B cell (primary cell): Measurements from ENCODE around the gene OR52N4. TPM values are rescaled to one million over a fixed set of nuclear protein-coding genes. Genes with fewer than 3 reads are reported as not detected.
A peak's percentile ranks its signal among the peaks of the same experiment; 100 is the strongest.

Experiments used
- ATAC-seq: fragments of 200-7000 bp; cut with Tn5 transposase; one replicate; pipeline ENCODE4 v1.10.0; 2021; ENCODE audit warnings: low read depth, mild to moderate bottlenecking, moderate number of reproducible peaks, moderate library complexity
- CTCF ChIA-PET: fragments of 350-600 bp; sonication (Branson Sonifier 250); formaldehyde crosslinking; loops from one replicate; lab custom pipeline; 2021; ENCODE audit warnings: antibody characterized with exemption, inconsistent platforms; lab: Charles Lee
- POLR2A ChIA-PET: fragments of 350-600 bp; sonication (Branson Sonifier 250); formaldehyde crosslinking; loops from one replicate; lab custom pipeline; 2021; ENCODE audit warnings: antibody characterized with exemption; lab: Charles Lee
- DNase-seq: peaks from one replicate; pipeline ENCODE4 v3.0.0; 2013
- H2AFZ ChIP-seq: 2 replicates; pipeline ENCODE4 v1.6.1; 2012; ENCODE audit warnings: mild to moderate bottlenecking, low read depth, low read length; ENCODE audit not compliant: insufficient read depth, poor library complexity, severe bottlenecking
- H3K27ac ChIP-seq, 2 donors: 1 replicate in 1 of 2; 2 replicates in 1 of 2; pipeline ENCODE4 v1.5.1; 2012 to 2013; ENCODE audit warnings: low read length in 2 of 2, mild to moderate bottlenecking in 2 of 2, moderate library complexity in 1 of 2
- H3K27me3 ChIP-seq, 4 experiments: fragments of 200-600 bp in 1 of 4; sonication (generic) in 1 of 4; replicated peaks in 1 of 4; 1 replicate in 2 of 4; 2 replicates in 2 of 4; pipeline versions ENCODE4 v1.6.1 to v1.7.0; 2013 to 2016; ENCODE audit warnings: low read length in 3 of 4, mild to moderate bottlenecking in 2 of 4, mixed read lengths in 1 of 4, moderate library complexity in 1 of 4; ENCODE audit not compliant: insufficient read depth in 4 of 4, control insufficient read depth in 3 of 4; ENCODE audit errors: control extremely low read depth in 1 of 4
- H3K36me3 ChIP-seq, 2 experiments: replicated peaks in 1 of 2; 1 replicate in 1 of 2; 2 replicates in 1 of 2; pipeline versions ENCODE4 v1.6.1 to v1.7.1; 2013; ENCODE audit warnings: low read length in 1 of 2; ENCODE audit not compliant: insufficient read depth in 2 of 2, control insufficient read depth in 1 of 2; ENCODE audit errors: control extremely low read depth in 1 of 2, extremely low read depth in 1 of 2
- H3K4me1 ChIP-seq, 2 donors: fragments of 200-600 bp in 1 of 2; sonication (generic) in 1 of 2; 1 replicate in 1 of 2; 2 replicates in 1 of 2; pipeline versions ENCODE4 v1.5.1 to v1.6.1; 2013 to 2017; ENCODE audit warnings: low read length in 2 of 2; ENCODE audit not compliant: control insufficient read depth in 2 of 2, insufficient read depth in 2 of 2
- H3K4me2 ChIP-seq: replicated peaks from 2 replicates; pipeline ENCODE3; 2012; ENCODE audit warnings: mild to moderate bottlenecking, low read depth, low read length; ENCODE audit not compliant: poor library complexity, severe bottlenecking
- H3K4me3 ChIP-seq, 5 experiments: fragments of 200-600 bp in 1 of 5; sonication (generic) in 1 of 5; 1 replicate in 3 of 5; 2 replicates in 2 of 5; pipeline versions ENCODE4 v1.5.1 to v1.7.0; 2011 to 2016; ENCODE audit warnings: low read length in 4 of 5, mild to moderate bottlenecking in 4 of 5, low read depth in 2 of 5, control low read depth in 1 of 5, moderate library complexity in 1 of 5; ENCODE audit not compliant: insufficient read depth in 1 of 5; ENCODE audit errors: control extremely low read depth in 1 of 5, extremely low read depth in 1 of 5
- H3K79me2 ChIP-seq: fragments of 200-600 bp; sonication (generic); one replicate; pipeline ENCODE4 v1.6.0; 2016; ENCODE audit warnings: low read length; ENCODE audit not compliant: control insufficient read depth, insufficient read depth
- H3K9ac ChIP-seq: fragments of 200-600 bp; sonication (generic); 2 replicates; pipeline ENCODE4 v1.6.1; 2017; ENCODE audit warnings: mild to moderate bottlenecking, low read length, moderate library complexity
- H3K9me3 ChIP-seq, 3 donors: one replicate each; pipeline versions ENCODE4 v1.6.1 to v1.7.1; 2013; ENCODE audit warnings: low read length in 2 of 3; ENCODE audit not compliant: control insufficient read depth in 2 of 3, insufficient read depth in 1 of 3; ENCODE audit errors: control extremely low read depth in 1 of 3
- H4K20me1 ChIP-seq: 2 replicates; pipeline ENCODE4 v1.6.0; 2012; ENCODE audit warnings: mild to moderate bottlenecking, low read length; ENCODE audit not compliant: insufficient read depth, control insufficient read depth, poor library complexity, severe bottlenecking
- H3K27ac Mint-ChIP-seq: one replicate; pipeline ENCODE4 v1.8.0; 2021; ENCODE audit warnings: mixed read lengths
- H3K27me3 Mint-ChIP-seq: one replicate; pipeline ENCODE4 v1.8.0; 2021; ENCODE audit warnings: mixed read lengths
- H3K4me1 Mint-ChIP-seq: one replicate; pipeline ENCODE4 v1.8.0; 2021; ENCODE audit warnings: mixed read lengths
- H3K4me3 Mint-ChIP-seq: one replicate; pipeline ENCODE4 v1.8.0; 2021; ENCODE audit warnings: mixed read lengths
- H3K9me3 Mint-ChIP-seq: one replicate; pipeline ENCODE4 v1.8.0; 2022; ENCODE audit warnings: mixed read lengths; ENCODE audit not compliant: insufficient read depth
- CTCF ChIP-seq: fragments of 200-600 bp; IDR thresholded peaks from one replicate; pipeline ENCODE4 v1.8.0; 2022; ENCODE audit warnings: antibody characterized with exemption, mild to moderate bottlenecking
- EZH2 ChIP-seq: IDR thresholded peaks from 2 replicates; pipeline ENCODE4 v1.6.1; 2012; ENCODE audit warnings: borderline replicate concordance, low read depth, mild to moderate bottlenecking, moderate library complexity, low read length; ENCODE audit not compliant: insufficient read depth, poor library complexity, severe bottlenecking
- WGBS: methylation state at CpG from one replicate; pipeline ENCODE4 v1.1.5; 2013; ENCODE audit warnings: missing lambda C conversion rate; ENCODE audit not compliant: insufficient coverage; 5-methylcytosine and 5-hydroxymethylcytosine counted together
- intact Hi-C: fragments of 100-400 bp; cut with micrococcal nuclease; formaldehyde crosslinking; loops from one replicate; pipeline ENCODE4 v1.10.0; 2022
- polyA minus RNA-seq: library from RNA; depleted of rRNA, polyadenylated mRNA; stranded (reverse); fragments of >200 nt; gene quantifications from 2 replicates; pipeline ENCODE4 v1.2.3, GENCODE V29; 2012
- polyA plus RNA-seq: library from polyadenylated mRNA; depleted of rRNA; stranded (reverse); fragments of >200 nt; gene quantifications from 2 replicates; pipeline ENCODE4 v1.2.3, GENCODE V29; 2012
- total RNA-seq, 2 donors: library from RNA; stranded (reverse); fragments of 120-200 nt in 1 of 2; gene quantifications; 1 replicate in 1 of 2; 2 replicates in 1 of 2; pipeline versions ENCODE4 v1.2.3 to v1.2.4, GENCODE V29; 2013 to 2022

Gene OR52N4
- 2.1 TPM in 2 replicates for total RNA-seq
- 2.9 TPM for total RNA-seq (2013)
- 10.3 and 12.2 TPM in 2 replicates for polyA plus RNA-seq
- 2.7 and 3.6 TPM in 2 replicates for polyA minus RNA-seq

GRCh38 chr11:5753943-5754342, at the start of gene OR52N4:
OR52N4 (plus strand) TSS chr11:5754243; CDS start chr11:5754741, 498 bp downstream.
- Mint-ChIP-seq H3K9me3 (no peaks in the 10 kb centered on the region), H3K4me1 (no peaks in the 10 kb centered on the region), H3K4me3 (no peak within 1 kb of the TSS), H3K27ac (no peak within 1 kb of the TSS), H3K27me3 (no peaks in the 10 kb centered on the region)
- no peak within 1 kb of the TSS for H3K4me3 ChIP-seq
- H3K79me2 ChIP-seq = no peaks in the 10 kb centered on the region
- no peaks in the 10 kb centered on the region for H4K20me1 ChIP-seq
- H3K36me3 ChIP-seq = no peaks in the 10 kb centered on the region
- no peak within 1 kb of the TSS for H3K9ac ChIP-seq
- no peaks in the 10 kb centered on the region for H3K9me3 ChIP-seq
- H2AFZ ChIP-seq = no peak within 1 kb of the TSS
- no peak for ATAC-seq
- intact Hi-C loops = no loop called here
- no peaks in the 10 kb centered on the region for H3K4me1 ChIP-seq
- H3K27ac ChIP-seq = no peak within 1 kb of the TSS
- ChIA-PET CTCF (no interaction called here), POLR2A (no interaction called here)
- no peaks in the 10 kb centered on the region for H3K27me3 ChIP-seq
- DNase-seq = no peak
- TF ChIP-seq EZH2 (no peak), CTCF (no peak)
- H3K4me2 ChIP-seq = no peak within 1 kb of the TSS
- no CpG with 5 or more reads among the region's 1 CpG for WGBS

- no peak overlapping the region for H3K4me2 ChIP-seq
- Mint-ChIP-seq H3K27me3 (no peaks in the 10 kb centered on the region), H3K27ac (peak overlapping the region; percentile 53), H3K9me3 (no peaks in the 10 kb centered on the region), H3K4me1 (peaks cover 32% of the 10 kb centered on the region), H3K4me3 (no peak overlapping the region)
- no peak overlapping the region for H3K9ac ChIP-seq
- peaks cover 3 to 85% of the 10 kb centered on the region in 2 experiments for H3K36me3 ChIP-seq
- H3K27me3 ChIP-seq = no peaks in the 10 kb centered on the region
- DNase-seq (no peak), ATAC-seq (no peak)
- intact Hi-C loops = no loop called here
- ChIA-PET POLR2A (interaction anchor here (0.6 to 1.0 kb wide), 2 partner anchors 16 to 110 kb away, joined by 3 read pairs; partner anchors contain the start of gene TRIM22), CTCF (interaction anchor here (0.6 to 1.9 kb wide), 4 partner anchors 8 to 106 kb away, joined by 3 to 12 read pairs (median 4); partner anchors contain the start of gene TRIM5)
- H2AFZ ChIP-seq = no peak overlapping the region
- peaks cover 43% of the 10 kb centered on the region for H3K79me2 ChIP-seq
- H3K4me3 ChIP-seq = no peak overlapping the region
- WGBS = no CpG with 5 or more reads among the region's 4 CpGs
- H3K4me1 ChIP-seq = peaks cover 3 to 11% of the 10 kb centered on the region in 2 donors
- peak overlapping the region in 1 of 2 donors; percentile 30 for H3K27ac ChIP-seq
- H3K9me3 ChIP-seq = no peaks in the 10 kb centered on the region
- peaks cover 20% of the 10 kb centered on the region for H4K20me1 ChIP-seq
- TF ChIP-seq CTCF (no peak), EZH2 (no peak)
Observed at GRCh38 chr11:5705688-5706087, 48.4 kb upstream of the OR52N4 start.
